Measurements from ENCODE around the gene ANGPTL1. TPM values are rescaled to one million over a fixed set of nuclear protein-coding genes. Genes with fewer than 3 reads are reported as not detected.
A peak's percentile ranks its signal among the peaks of the same experiment; 100 is the strongest.

The ANGPTL1 gene
- total and polyA plus RNA-seq, 2 experiments from 2014 or later = 0.58 TPM; not detected in 1

- TF ChIP-seq ZNF462 (CRISPR knock-in tag; IDR thresholded peaks at IDR 0.05) = no peak
- TF ChIP-seq REST (IDR thresholded peaks at IDR 0.05; ENCODE audit: unreplicated experiment) = no peak
- no peak for TF ChIP-seq ZNF114 (CRISPR knock-in tag; IDR thresholded peaks at IDR 0.05)
- TF ChIP-seq ZNF331 (CRISPR knock-in tag; IDR thresholded peaks at IDR 0.05; ENCODE audit: low read depth) = no peak
Observed at GRCh38 chr1:178870221-178870620, 656 bp downstream of the ANGPTL1 start (continued).

GRCh38 chr1:178869119-178869697 lies 1.7 kb downstream of the ANGPTL1 start:
- Histone ChIP-seq H3K4me3 (peak overlapping the region; percentile 9; the same call in 1 of the 2 replicates), H3K4me2 (peak overlapping the region; percentile 53), H3K79me2 (replicated peaks; ENCODE audit: insufficient read depth) (no peaks in the 10 kb centered on the region), H3F3A (replicated peaks; ENCODE audit: low read depth) (no peaks in the 10 kb centered on the region), H3K36me3 (ENCODE audit: insufficient read depth) (no peaks in the 10 kb centered on the region), H4K20me1 (replicated peaks; ENCODE audit: insufficient read depth) (no peaks in the 10 kb centered on the region), H3K4me1 (ENCODE audit: insufficient read depth) (peaks cover 30% of the 10 kb centered on the region), H3K27ac (ENCODE audit: low read depth) (peak overlapping the region; percentile 13; the same call in 1 of the 2 replicates), H3K9me2 (ENCODE audit: insufficient read depth) (no peaks in the 10 kb centered on the region), H3K27me3 (ENCODE audit: insufficient read depth) (no peaks in the 10 kb centered on the region), H2AFZ (no peak overlapping the region)
- peak; percentile 60 for DNase-seq (ENCODE audit: low spot score)
- no peaks in the 10 kb centered on the region for H3K9me3 Mint-ChIP-seq
- peak overlapping the region; percentile 18; the same call in 1 of the 3 replicates for H3K4me3 Mint-ChIP-seq
- H3K36me3 Mint-ChIP-seq (ENCODE audit: low read depth) = no peaks in the 10 kb centered on the region
- H3K27ac Mint-ChIP-seq = peak overlapping the region; percentile 85
- peaks cover 29% of the 10 kb centered on the region for H3K4me1 Mint-ChIP-seq
- H3K27me3 Mint-ChIP-seq (ENCODE audit: insufficient read depth, low read depth, poor library complexity) = peaks cover 1% of the 10 kb centered on the region
- peak; percentile 85 for ATAC-seq
- no peak for TF ChIP-seq ETS1 (IDR thresholded peaks at IDR 0.05)
- no peak for TF ChIP-seq ZNF114 (CRISPR knock-in tag; IDR thresholded peaks at IDR 0.05)
- TF ChIP-seq JUNB (IDR thresholded peaks at IDR 0.05; ENCODE audit: unreplicated experiment) = no peak
- no peak for TF ChIP-seq POLR2AphosphoS5 (IDR thresholded peaks at IDR 0.05; ENCODE audit: low read depth)
- no peak for TF ChIP-seq CREB1 (CRISPR knock-in tag; IDR thresholded peaks at IDR 0.05; ENCODE audit: low read depth)
- no peak for TF ChIP-seq STAT1 (IDR thresholded peaks at IDR 0.05; ENCODE audit: unreplicated experiment)

Measured in GM23338 (cell line).